Measurements from ENCODE around the gene FGF10.

The FGF10 gene

GRCh38 chr5:44345871-44346270 lies 43.3 kb downstream of the FGF10 start:
- no peak for DNase-seq

DNA sequence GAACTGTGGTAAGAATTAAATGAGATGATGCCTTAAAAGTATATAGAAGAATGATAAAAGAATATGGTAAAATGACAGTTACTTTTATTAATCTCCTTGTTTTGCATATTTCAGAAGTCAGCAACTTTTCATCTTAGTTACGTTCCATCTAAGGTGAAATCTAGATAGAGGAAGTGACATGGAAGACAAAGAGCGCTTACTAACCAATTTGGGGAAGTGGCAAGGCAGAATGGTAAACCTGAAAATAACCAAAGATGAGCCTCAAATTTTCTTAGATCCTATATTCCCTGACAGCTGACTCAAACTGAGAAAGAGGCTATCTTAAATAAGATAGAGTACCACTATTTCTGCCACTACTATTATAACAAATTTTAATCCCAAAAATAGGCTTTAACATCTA lies 52.5 kb downstream of the FGF10 start:
- no peak for DNase-seq

GRCh38 chr5:44334622-44335021 lies 54.6 kb downstream of the FGF10 start:
- no peak for DNase-seq

DNA sequence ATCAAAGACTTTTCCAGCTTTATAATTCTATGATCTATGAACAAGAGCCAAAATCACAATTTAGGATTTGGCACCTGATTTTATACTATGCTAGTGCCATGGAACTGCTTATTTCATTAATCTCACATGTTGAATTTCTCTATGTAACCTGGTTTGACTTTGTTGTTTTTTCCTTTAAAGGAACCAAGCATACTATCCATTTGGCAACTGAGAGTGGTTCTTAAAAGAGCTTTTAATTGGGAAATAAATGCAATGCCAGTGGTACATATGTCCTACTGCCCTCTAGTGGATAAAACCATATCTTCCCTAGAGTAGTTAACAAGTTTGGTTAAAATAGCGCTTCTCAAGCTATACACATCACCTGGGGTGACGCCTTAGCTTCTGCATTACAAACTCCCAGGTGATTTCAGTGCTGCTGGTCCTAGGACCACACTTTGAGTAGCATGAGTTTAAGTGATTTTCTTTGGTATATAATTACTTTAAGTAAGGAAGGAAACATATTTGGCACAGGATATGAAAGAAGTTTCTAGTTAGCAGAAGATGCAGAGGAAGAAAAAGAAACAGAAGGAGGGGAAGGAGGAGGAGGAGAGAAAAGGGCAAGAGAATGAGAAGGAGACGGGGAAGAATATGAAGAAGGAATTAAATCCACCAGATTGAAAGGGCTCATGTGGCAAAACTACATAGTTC lies 56.8 kb downstream of the FGF10 start:
- no peak for DNase-seq

- DNase-seq, result no peak
Observed at GRCh38 chr5:44331471-44332050, 57.7 kb downstream of the FGF10 start.

DNA sequence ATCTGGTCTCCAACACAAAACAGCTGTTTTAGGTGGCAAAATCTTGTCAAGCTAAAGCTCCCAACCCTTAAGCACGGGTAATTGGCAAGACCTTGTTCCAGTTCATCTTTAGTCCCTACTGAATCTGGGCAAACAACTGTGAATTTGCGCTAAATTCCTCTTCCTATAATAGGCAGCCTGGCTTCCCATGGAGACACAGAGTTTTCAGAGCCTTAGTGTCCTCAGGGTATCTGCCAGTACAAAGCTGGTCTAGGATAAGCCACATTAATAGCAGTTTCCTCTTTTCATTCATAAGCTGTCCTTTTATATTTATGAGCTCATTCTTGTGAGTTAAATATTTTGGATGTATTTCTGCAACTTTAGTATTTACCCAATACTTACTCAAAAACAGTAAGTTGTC lies 59.5 kb downstream of the FGF10 start:
- no peak for DNase-seq

DNA sequence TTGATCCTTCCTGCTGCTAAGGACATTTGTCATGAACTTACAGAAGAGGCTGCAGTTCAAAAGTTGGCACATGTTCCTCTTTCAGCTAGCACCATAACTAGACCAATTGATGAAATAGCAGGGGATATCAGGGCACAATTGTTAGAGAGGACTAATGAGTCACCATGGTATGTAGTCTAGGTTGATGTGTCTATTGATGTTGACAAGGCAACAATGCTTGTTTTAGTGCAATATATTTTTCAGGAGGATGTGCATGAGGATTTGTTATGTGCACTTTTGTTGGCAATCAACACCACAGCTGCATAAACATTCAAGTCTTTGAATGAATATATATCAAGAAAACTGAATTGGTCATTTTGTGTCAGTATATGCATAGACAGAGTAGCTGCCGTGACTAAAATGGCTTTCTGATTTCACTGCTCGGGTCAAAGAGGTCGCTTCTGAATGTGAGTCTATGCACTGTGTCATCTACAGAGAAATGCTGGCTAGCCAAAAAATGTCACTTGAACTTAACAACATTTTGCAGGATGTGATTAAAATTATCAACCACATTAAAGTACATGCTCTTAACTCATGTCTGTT lies 68.0 kb downstream of the FGF10 start:
- no peak for DNase-seq

DNA sequence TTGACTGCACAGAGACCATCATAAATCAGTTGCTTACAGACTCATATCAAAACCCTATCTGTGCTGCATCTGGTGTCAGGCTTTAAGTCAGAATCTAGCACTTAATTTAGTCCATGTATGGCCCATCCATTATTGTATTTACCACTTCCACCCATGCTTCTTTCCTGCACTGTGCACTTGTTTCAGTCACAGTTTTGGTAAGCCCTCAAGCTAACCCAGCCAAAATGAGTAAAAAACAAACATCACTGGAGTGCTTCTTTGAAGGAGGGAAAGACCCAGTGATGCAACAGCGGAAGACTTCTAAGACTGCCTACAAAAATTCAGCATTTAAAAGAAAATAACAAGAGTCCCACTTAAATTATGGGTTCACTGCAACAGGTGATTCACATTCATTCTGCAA lies 69.0 kb downstream of the FGF10 start:
- no peak for DNase-seq

DNA sequence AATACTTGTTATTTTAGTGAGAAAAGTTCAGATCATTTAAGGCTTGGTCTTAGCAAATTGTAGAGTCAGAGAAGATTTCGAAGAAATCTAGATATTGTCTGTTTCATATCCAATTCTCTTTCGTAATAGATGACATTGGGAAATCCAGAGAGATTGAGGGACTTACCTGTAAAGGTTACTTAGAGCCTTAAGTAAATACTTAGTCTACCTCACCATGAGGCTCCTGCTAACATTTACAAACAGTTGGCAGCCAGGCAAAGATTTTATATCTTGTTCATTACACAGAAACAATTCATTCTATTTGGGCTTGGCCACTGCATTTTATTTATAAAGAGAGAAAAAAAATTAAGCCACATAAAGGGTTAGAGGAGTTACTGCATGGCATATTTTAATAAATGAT lies 70.3 kb downstream of the FGF10 start:
- DNase-seq, result no peak

- DNase-seq, result no peak
Observed at GRCh38 chr5:44312374-44312773, 76.8 kb downstream of the FGF10 start.

GRCh38 chr5:44300551-44300950 lies 88.7 kb downstream of the FGF10 start:
- no peak for DNase-seq

GRCh38 chr5:44299394-44299793 lies 89.8 kb downstream of the FGF10 start:
- DNase-seq, result no peak

DNA sequence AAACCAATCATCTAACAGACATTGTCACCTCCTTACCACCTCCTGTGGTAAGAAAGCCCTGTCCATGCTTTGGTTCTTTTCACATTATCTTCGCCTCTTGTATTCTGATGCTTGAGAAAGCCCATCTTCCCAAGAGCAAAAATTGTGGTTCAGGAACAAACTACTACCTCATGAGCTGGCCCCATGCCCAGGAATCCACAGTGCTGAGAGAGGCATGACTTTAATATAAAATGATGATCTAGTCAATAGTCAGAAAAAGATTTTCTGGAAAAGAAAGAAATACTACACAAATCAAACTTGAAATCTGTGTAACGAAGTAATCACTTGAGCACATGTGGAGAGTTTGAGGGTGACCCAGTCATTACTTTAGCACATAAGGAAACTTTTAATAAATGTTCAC lies 94.7 kb downstream of the FGF10 start:
- DNase-seq, result no peak

- no peak for DNase-seq
Observed at GRCh38 chr5:44292736-44293135, 96.5 kb downstream of the FGF10 start.

- DNase-seq, result no peak
Observed at GRCh38 chr5:44278469-44278868, 110.8 kb downstream of the FGF10 start.

GRCh38 chr5:44275908-44276307 lies 113.3 kb downstream of the FGF10 start:
- DNase-seq, result no peak

GRCh38 chr5:44275329-44275728 lies 113.9 kb downstream of the FGF10 start:
- DNase-seq, result no peak

- DNase-seq, result no peak
Observed at GRCh38 chr5:44267909-44268308, 121.3 kb downstream of the FGF10 start.

DNA sequence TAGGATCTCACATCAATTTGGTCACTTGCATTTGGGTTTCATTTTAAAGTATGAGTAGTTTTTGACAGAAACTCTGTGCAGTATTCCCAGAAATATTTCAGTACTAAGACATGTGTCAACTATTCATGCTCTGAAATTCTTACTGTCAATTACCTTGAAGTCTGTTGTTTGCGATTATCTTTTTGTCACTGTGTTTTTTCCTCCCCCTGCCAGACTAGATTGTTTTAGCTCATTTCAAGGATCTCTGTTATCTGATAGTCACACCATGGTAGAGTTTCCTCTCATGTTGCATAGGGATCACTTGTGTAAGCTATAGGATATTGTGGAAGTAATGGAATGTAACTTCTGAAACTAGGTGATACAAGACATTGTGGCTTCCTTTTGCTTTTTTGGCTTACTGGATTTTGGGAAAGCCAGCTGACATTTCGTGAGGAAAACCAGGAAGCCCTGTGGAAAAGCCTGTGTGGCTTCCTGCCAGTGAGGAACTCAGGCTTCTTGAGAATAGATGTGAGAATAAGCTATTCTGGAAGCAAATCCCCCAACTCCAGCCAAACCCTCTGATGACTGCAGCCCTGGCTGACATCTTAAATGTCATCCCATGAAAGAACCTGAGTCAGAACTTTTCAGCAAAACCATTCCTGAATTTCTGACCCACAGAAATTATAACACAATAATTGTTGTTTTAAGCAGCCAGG lies 122.2 kb downstream of the FGF10 start:
- no peak for DNase-seq

GRCh38 chr5:44265713-44266112 lies 123.5 kb downstream of the FGF10 start:
- no peak for DNase-seq

- no peak for DNase-seq
Observed at GRCh38 chr5:44260793-44261192, 128.4 kb downstream of the FGF10 start.

GRCh38 chr5:44257653-44258365 lies 131.4 kb downstream of the FGF10 start:
- DNase-seq, result no peak

GRCh38 chr5:44257221-44257620 lies 132.0 kb downstream of the FGF10 start:
- DNase-seq, result no peak
